DOHH2 (cell line): ENCODE measurements around the gene UBL3.

ENCODE experiments used
- H3F3A ChIP-seq: fragments of 200-600 bp; sonication (generic), shearing (Covaris generic); 2 replicates; pipeline ENCODE4 v1.6.0; 2016; ENCODE audit warnings: antibody characterized with exemption, mild to moderate bottlenecking; ENCODE audit not compliant: control insufficient read depth, insufficient read depth
- H3K27ac ChIP-seq: fragments of 200-600 bp; sonication (generic); 2 replicates; pipeline ENCODE4 v1.5.1; 2014; ENCODE audit warnings: low read depth, mild to moderate bottlenecking, low read length, moderate library complexity
- H3K27me3 ChIP-seq: fragments of 200-600 bp; sonication (generic); 2 replicates; pipeline ENCODE4 v1.6.1; 2014; ENCODE audit warnings: mild to moderate bottlenecking, low read length, mixed read lengths; ENCODE audit not compliant: control insufficient read depth
- H3K36me3 ChIP-seq: fragments of 200-600 bp; sonication (generic); 2 replicates; pipeline ENCODE4 v1.6.1; 2014; ENCODE audit warnings: mild to moderate bottlenecking, low read length, moderate library complexity, mixed read lengths; ENCODE audit not compliant: control insufficient read depth
- H3K4me1 ChIP-seq: fragments of 200-600 bp; sonication (generic); 2 replicates; pipeline ENCODE4 v1.6.1; 2014; ENCODE audit warnings: mild to moderate bottlenecking, low read length, mixed read lengths; ENCODE audit not compliant: control insufficient read depth
- H3K4me2 ChIP-seq: fragments of 200-600 bp; sonication (generic); 2 replicates; pipeline ENCODE4 v1.6.0; 2014; ENCODE audit warnings: mild to moderate bottlenecking, low read length, moderate library complexity
- H3K4me3 ChIP-seq: fragments of 200-600 bp; sonication (generic); 2 replicates; pipeline ENCODE4 v1.5.1; 2014; ENCODE audit warnings: mild to moderate bottlenecking, low read length, mixed read lengths
- H3K79me2 ChIP-seq: fragments of 200-600 bp; sonication (generic); 2 replicates; pipeline ENCODE4 v1.6.1; 2014; ENCODE audit warnings: mild to moderate bottlenecking, low read length, mixed read lengths; ENCODE audit not compliant: control insufficient read depth
- H3K9me2 ChIP-seq: fragments of 200-600 bp; sonication (generic); replicated peaks from 2 replicates; pipeline ENCODE4 v1.6.1; 2014; ENCODE audit warnings: mild to moderate bottlenecking, low read length, mixed read lengths; ENCODE audit not compliant: control insufficient read depth
- H3K9me3 ChIP-seq: fragments of 200-600 bp; sonication (generic); 2 replicates; pipeline ENCODE4 v1.6.1; 2014; ENCODE audit warnings: antibody characterized with exemption, low read length, mixed read lengths; ENCODE audit not compliant: control insufficient read depth, insufficient read depth
- H4K20me1 ChIP-seq: fragments of 200-600 bp; sonication (generic); 2 replicates; pipeline ENCODE4 v1.6.0; 2014; ENCODE audit warnings: low read depth, mild to moderate bottlenecking, antibody characterized with exemption, low read length, moderate library complexity; ENCODE audit not compliant: control insufficient read depth, insufficient read depth
- EZH2phosphoT487 ChIP-seq: fragments of 200-600 bp; sonication (generic); IDR thresholded peaks from 2 replicates; pipeline ENCODE4 v1.6.1; 2017; ENCODE audit warnings: borderline replicate concordance, mild to moderate bottlenecking, antibody characterized with exemption, low read length, moderate library complexity, mixed read lengths
- TF ChIP-seq, protein P1 (sequence below): fragments of 200-600 bp; sonication (generic); IDR thresholded peaks from one replicate; pipeline ENCODE4 v1.5.1; 2014; ENCODE audit warnings: antibody characterized with exemption, mild to moderate bottlenecking, low read depth, low read length; ENCODE audit not compliant: poor library complexity, severe bottlenecking

UBL3 gene

GRCh38 chr13:29892151-29892550 is 41.7 kb upstream of the UBL3 start:
- Histone ChIP-seq H3K27me3 (no peaks in the 10 kb centered on the region; the same call in 1 of the 2 replicates), H3K36me3 (no peaks in the 10 kb centered on the region), H3K79me2 (no peaks in the 10 kb centered on the region), H3F3A (no peaks in the 10 kb centered on the region), H3K4me2 (no peak overlapping the region), H4K20me1 (no peaks in the 10 kb centered on the region), H3K4me3 (no peak overlapping the region), H3K27ac (no peak overlapping the region), H3K4me1 (no peaks in the 10 kb centered on the region), H3K9me3 (no peaks in the 10 kb centered on the region), H3K9me2 (no peaks in the 10 kb centered on the region)
- TF ChIP-seq, protein P1, sequence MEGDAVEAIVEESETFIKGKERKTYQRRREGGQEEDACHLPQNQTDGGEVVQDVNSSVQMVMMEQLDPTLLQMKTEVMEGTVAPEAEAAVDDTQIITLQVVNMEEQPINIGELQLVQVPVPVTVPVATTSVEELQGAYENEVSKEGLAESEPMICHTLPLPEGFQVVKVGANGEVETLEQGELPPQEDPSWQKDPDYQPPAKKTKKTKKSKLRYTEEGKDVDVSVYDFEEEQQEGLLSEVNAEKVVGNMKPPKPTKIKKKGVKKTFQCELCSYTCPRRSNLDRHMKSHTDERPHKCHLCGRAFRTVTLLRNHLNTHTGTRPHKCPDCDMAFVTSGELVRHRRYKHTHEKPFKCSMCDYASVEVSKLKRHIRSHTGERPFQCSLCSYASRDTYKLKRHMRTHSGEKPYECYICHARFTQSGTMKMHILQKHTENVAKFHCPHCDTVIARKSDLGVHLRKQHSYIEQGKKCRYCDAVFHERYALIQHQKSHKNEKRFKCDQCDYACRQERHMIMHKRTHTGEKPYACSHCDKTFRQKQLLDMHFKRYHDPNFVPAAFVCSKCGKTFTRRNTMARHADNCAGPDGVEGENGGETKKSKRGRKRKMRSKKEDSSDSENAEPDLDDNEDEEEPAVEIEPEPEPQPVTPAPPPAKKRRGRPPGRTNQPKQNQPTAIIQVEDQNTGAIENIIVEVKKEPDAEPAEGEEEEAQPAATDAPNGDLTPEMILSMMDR: no peak
- TF ChIP-seq EZH2phosphoT487: no peak

DNA sequence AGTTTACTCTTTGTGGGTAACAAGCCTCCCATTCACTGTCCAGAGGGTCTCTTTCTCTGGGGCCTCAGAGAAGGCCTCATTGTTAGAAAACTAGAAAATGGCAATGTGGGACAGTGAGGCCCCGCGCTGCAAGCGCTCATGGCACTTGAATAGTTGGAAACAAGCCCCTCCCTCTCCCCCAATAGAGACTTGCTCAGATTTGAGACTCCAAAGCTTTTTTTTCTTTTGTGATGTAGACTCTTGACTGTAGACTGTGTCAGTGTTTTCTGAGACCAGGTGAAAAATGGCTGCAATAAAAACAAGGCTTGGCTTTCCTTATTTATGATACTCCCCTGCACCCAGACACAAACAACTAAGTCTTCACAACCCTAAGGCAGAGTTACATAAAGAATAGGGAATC is 38.7 kb upstream of the UBL3 start:
- Histone ChIP-seq H3F3A (no peaks in the 10 kb centered on the region), H3K9me2 (no peaks in the 10 kb centered on the region), H3K27ac (no peak overlapping the region), H3K4me1 (no peaks in the 10 kb centered on the region), H3K36me3 (no peaks in the 10 kb centered on the region), H3K9me3 (no peaks in the 10 kb centered on the region), H3K27me3 (peaks cover 2% of the 10 kb centered on the region; the same call in 1 of the 2 replicates), H3K4me3 (no peak overlapping the region), H4K20me1 (no peaks in the 10 kb centered on the region), H3K79me2 (no peaks in the 10 kb centered on the region), H3K4me2 (no peak overlapping the region)
- TF ChIP-seq, protein P1: no peak
- no peak for TF ChIP-seq EZH2phosphoT487

- Histone ChIP-seq H3K27ac (no peak overlapping the region), H3K36me3 (no peaks in the 10 kb centered on the region), H3K27me3 (peaks cover 2% of the 10 kb centered on the region; the same call in 1 of the 2 replicates), H3K4me2 (no peak overlapping the region), H3F3A (no peaks in the 10 kb centered on the region), H4K20me1 (no peaks in the 10 kb centered on the region), H3K4me3 (no peak overlapping the region), H3K79me2 (no peaks in the 10 kb centered on the region), H3K9me3 (no peaks in the 10 kb centered on the region), H3K9me2 (no peaks in the 10 kb centered on the region), H3K4me1 (no peaks in the 10 kb centered on the region)
- TF ChIP-seq EZH2phosphoT487: no peak
- TF ChIP-seq, protein P1: no peak
Measured at GRCh38 chr13:29888306-29888705, 37.9 kb upstream of the UBL3 start.

- no peaks in the 10 kb centered on the region for H3K4me1 ChIP-seq
- H3F3A ChIP-seq: no peaks in the 10 kb centered on the region
- H4K20me1 ChIP-seq: no peaks in the 10 kb centered on the region
- H3K27me3 ChIP-seq: peaks cover 2% of the 10 kb centered on the region; the same call in 1 of the 2 replicates
- no peaks in the 10 kb centered on the region for H3K9me2 ChIP-seq
- H3K79me2 ChIP-seq: no peaks in the 10 kb centered on the region
- H3K36me3 ChIP-seq: no peaks in the 10 kb centered on the region
- H3K27ac ChIP-seq: no peak overlapping the region
- H3K4me3 ChIP-seq: no peak overlapping the region
- TF ChIP-seq, protein P1: no peak
- TF ChIP-seq EZH2phosphoT487: no peak
- H3K9me3 ChIP-seq: no peaks in the 10 kb centered on the region
- H3K4me2 ChIP-seq: no peak overlapping the region
Measured at GRCh38 chr13:29887686-29888085, 37.3 kb upstream of the UBL3 start.
